Stimulated activated naive B cell treated with anti-CD40 and anti-IgM and Interleukin-4, amounts not matched to agents 10 μg/mL and 1 μg/mL and 100 μg/mL, for 72 hours (primary cell): Measurements from ENCODE around the gene ASB15.
"Not testable (repeated sequence)": the region's sequence is repeated elsewhere in the genome, so short reads cannot be mapped to it uniquely, and the experiment has no call there.

ENCODE experiments used
- ATAC-seq, 2 donors: fragments of 150-1000 bp; cut with Tn5 transposase; replicated peaks; 2 replicates each; pipeline ENCODE4 v1.10.0; 2021; ENCODE audit warnings: moderate library complexity in 1 of 2
- DNase-seq: peaks from one replicate; pipeline ENCODE4 v3.0.0; 2021
- H3K27ac Mint-ChIP-seq: one replicate; pipeline ENCODE4 v1.8.0; 2022; ENCODE audit warnings: mild to moderate bottlenecking, mixed read lengths
- H3K27me3 Mint-ChIP-seq, 2 donors: one replicate each; pipeline ENCODE4 v1.8.0; 2022; ENCODE audit warnings: mixed read lengths in 2 of 2
- H3K36me3 Mint-ChIP-seq, 2 donors: one replicate each; pipeline ENCODE4 v1.8.0; 2022; ENCODE audit warnings: mixed read lengths in 2 of 2, mild to moderate bottlenecking in 1 of 2
- H3K4me1 Mint-ChIP-seq, 2 donors: one replicate each; pipeline ENCODE4 v1.8.0; 2022; ENCODE audit warnings: mixed read lengths in 2 of 2, mild to moderate bottlenecking in 1 of 2
- H3K4me3 Mint-ChIP-seq, 2 donors: one replicate each; pipeline ENCODE4 v1.8.0; 2022; ENCODE audit warnings: mild to moderate bottlenecking in 2 of 2, mixed read lengths in 2 of 2, moderate library complexity in 1 of 2
- H3K9me3 Mint-ChIP-seq, 2 donors: one replicate each; pipeline ENCODE4 v1.8.0; 2022; ENCODE audit warnings: mixed read lengths in 2 of 2, mild to moderate bottlenecking in 1 of 2

Gene ASB15

DNA sequence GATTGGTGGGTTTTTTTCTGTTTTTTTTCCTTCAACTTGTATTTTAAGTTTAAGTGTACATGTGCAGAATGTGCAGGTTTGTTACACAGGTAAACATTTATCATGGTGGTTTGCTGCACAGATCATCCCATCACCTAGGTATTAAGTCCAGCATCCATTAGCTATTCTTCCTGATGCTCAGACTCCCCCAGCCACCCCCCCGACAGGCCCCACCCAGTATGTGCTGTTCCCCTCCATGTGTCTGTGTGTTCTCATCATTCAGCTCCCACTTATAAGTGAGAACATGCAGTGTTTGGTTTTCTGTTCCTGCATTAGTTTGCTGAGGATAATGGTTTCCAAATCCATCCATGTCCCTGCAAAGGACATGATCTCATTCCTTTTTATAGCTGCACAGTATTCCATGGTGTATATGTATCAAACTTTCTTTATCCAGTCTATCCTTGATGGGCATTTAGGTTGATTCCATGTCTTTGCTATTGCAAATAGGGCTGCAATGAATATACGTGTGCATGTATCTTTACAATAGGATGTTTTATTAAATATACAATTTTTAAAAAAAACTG lies 32.5 kb downstream of the ASB15 start:
- H3K9me3 Mint-ChIP-seq, DNase-seq, H3K36me3 Mint-ChIP-seq, H3K4me1 Mint-ChIP-seq, H3K4me3 Mint-ChIP-seq, H3K27ac Mint-ChIP-seq, ATAC-seq: not testable (repeated sequence)
- H3K27me3 Mint-ChIP-seq: peaks cover 14 to 20% of the 10 kb centered on the region in 2 donors

DNA sequence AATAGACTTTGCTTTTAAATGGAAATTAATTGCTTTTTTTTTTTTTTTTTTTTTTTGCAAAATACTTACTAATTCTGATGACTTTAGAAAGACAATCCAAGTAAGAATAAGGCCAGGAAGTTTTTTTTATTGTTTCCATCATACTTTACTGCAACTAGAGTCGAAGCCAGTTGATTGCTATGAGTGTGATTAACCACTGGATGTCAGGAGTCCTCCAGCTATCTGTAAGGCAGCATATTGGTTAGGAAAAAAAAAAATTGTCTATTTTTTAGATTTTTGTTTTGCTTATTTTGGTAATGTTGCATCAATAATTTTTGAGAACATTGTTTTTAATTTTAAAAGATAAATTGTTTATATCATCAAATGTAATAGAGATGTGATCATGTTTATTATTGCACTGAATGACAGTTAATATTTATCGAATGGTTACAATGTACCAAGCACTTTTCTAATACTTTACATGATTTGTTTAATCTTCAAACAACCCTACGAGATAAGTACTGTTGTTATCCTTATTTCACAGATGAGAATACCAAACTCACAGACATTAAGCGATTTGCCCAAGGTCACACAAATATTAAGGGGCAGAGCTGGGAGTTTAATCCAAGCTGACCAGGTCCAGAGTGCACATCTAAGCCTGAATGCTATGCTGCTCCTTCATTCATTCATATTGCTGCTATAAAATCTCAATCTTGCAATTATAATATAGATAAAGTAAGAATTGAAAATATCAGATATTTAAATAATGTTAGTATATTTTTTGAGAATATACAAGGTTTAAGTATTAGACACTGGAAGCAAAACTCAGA lies 34.1 kb downstream of the ASB15 start:
- no peak for ATAC-seq

DNA sequence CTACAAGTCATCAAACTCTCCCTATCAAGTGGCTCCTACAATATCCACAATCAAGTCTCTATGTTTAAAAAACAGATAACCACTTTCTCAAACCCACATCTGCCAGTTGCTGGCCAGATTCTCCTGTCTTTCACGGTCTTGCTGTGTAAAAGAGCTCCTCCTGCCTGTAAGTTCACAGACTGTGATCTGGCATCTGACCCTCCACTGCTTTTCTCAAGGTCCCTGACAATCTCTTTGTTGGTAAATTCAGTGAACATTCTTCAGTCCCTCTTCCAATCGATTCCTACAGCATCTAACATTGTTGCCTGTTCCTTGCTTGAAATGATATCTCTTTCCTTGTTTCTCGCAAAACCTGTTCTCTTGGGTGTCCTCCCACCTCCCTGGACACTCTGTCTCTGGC lies 35.6 kb downstream of the ASB15 start:
- H3K27me3 Mint-ChIP-seq: peaks cover 27 to 30% of the 10 kb centered on the region in 2 donors
- H3K4me1 Mint-ChIP-seq: no peaks in the 10 kb centered on the region
- DNase-seq (no peak), ATAC-seq (no peak)
- no peak overlapping the region for H3K4me3 Mint-ChIP-seq
- no peaks in the 10 kb centered on the region for H3K36me3 Mint-ChIP-seq
- H3K9me3 Mint-ChIP-seq: no peaks in the 10 kb centered on the region
- H3K27ac Mint-ChIP-seq: no peak overlapping the region

More for the DNA sequence above, 34.1 kb downstream of the ASB15 start:
- Mint-ChIP-seq H3K4me1 (no peaks in the 10 kb centered on the region), H3K27ac (no peak overlapping the region), H3K4me3 (no peak overlapping the region), H3K9me3 (no peaks in the 10 kb centered on the region), H3K36me3 (no peaks in the 10 kb centered on the region), H3K27me3 (peaks cover 18 to 24% of the 10 kb centered on the region in 2 donors)
- no peak for DNase-seq

DNA sequence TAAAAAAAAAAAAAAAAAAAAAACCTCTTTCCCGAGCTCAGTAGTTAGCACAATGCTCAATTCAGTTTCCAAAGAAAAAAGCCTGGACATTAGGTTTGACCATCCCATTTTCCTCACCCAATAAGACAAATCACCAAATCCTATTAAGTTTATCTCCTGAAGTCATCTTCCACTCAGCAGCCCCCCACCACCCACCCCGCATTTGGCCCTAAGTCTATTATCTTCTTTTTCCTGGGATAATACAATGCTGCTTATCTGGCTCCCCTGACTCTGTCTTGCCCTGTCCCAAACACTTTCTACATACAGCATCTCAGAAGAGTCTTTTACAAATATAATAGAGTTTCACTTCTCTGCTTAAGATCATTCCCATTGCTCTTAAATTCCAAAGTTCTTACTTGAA lies 36.3 kb downstream of the ASB15 start:
- Mint-ChIP-seq H3K9me3 (no peaks in the 10 kb centered on the region), H3K36me3 (no peaks in the 10 kb centered on the region), H3K4me1 (no peaks in the 10 kb centered on the region), H3K27me3 (peaks cover 29 to 33% of the 10 kb centered on the region in 2 donors), H3K27ac (no peak overlapping the region), H3K4me3 (no peak overlapping the region)
- ATAC-seq (no peak), DNase-seq (no peak)

DNA sequence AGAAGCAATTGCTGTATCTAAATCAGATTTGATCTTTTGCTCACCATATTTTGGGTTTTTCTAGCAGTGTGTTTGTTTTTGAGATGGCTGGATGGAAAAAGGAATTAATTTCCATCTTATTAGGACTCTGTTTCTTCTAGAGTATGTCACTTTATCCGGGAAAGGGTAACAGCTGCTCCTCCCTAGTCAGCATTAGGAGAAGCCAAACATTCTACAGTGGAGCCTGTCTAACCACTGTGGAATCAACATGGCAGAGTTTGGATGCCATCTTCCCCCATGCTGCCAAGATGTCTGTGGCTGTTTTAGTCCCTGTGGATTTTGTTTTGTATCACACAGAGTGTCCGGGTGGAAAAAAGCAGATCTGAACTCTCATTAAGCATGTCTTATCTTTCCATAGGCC lies 38.0 kb downstream of the ASB15 start:
- H3K4me3 Mint-ChIP-seq: no peak overlapping the region
- no peaks in the 10 kb centered on the region for H3K36me3 Mint-ChIP-seq
- ATAC-seq: no peak
- DNase-seq: no peak
- no peaks in the 10 kb centered on the region for H3K4me1 Mint-ChIP-seq
- peaks cover 36 to 45% of the 10 kb centered on the region in 2 donors for H3K27me3 Mint-ChIP-seq
- H3K27ac Mint-ChIP-seq: no peak overlapping the region
- no peaks in the 10 kb centered on the region for H3K9me3 Mint-ChIP-seq

DNA sequence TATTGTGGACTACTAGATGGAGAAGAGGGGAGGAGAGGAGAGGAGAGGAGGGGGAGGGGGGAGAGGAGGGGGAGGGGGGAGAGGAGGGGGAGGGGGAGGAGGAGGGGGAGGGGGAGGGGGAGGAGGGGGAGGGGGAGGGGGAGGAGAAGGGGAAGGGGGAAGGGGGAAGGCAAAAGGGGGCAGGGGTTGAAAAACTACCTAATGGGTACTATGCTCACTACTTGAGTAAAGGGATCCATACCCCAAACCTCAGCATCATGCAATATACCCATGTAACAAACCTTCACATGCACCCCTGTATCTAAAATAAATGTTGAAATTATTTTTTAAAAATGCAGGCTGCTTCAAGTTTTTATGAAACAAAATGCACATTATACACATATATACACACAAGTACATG lies 39.0 kb downstream of the ASB15 start:
- no peak for ATAC-seq
- Mint-ChIP-seq H3K4me1 (no peaks in the 10 kb centered on the region), H3K4me3 (no peak overlapping the region), H3K36me3 (no peaks in the 10 kb centered on the region), H3K9me3 (no peaks in the 10 kb centered on the region), H3K27ac (no peak overlapping the region), H3K27me3 (peaks cover 36 to 50% of the 10 kb centered on the region in 2 donors)
- DNase-seq: no peak

DNA sequence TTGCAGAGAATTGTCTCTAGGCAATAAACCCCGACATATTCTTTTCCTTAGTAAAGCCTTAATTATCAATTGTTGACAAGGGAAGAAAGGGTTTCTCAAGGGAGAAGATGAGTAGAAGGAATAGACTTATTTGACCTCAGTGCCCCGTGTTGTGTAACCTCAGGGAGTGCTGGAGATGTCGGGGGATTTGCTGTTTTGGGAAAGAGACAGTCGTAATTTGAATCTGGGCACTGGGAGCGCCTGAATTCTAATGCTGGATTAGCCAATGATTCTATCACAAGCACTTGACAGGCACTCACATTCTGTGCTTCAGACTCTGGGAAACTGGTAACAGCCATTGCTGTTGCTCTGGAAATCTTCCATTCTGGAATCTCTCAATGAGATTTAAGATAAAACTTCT lies 40.3 kb downstream of the ASB15 start:
- H3K27me3 Mint-ChIP-seq: peaks cover 38 to 54% of the 10 kb centered on the region in 2 donors
- H3K36me3 Mint-ChIP-seq: no peaks in the 10 kb centered on the region
- H3K4me1 Mint-ChIP-seq: no peaks in the 10 kb centered on the region
- no peak overlapping the region for H3K4me3 Mint-ChIP-seq
- no peak overlapping the region for H3K27ac Mint-ChIP-seq
- DNase-seq (no peak), ATAC-seq (no peak)
- no peaks in the 10 kb centered on the region for H3K9me3 Mint-ChIP-seq

DNA sequence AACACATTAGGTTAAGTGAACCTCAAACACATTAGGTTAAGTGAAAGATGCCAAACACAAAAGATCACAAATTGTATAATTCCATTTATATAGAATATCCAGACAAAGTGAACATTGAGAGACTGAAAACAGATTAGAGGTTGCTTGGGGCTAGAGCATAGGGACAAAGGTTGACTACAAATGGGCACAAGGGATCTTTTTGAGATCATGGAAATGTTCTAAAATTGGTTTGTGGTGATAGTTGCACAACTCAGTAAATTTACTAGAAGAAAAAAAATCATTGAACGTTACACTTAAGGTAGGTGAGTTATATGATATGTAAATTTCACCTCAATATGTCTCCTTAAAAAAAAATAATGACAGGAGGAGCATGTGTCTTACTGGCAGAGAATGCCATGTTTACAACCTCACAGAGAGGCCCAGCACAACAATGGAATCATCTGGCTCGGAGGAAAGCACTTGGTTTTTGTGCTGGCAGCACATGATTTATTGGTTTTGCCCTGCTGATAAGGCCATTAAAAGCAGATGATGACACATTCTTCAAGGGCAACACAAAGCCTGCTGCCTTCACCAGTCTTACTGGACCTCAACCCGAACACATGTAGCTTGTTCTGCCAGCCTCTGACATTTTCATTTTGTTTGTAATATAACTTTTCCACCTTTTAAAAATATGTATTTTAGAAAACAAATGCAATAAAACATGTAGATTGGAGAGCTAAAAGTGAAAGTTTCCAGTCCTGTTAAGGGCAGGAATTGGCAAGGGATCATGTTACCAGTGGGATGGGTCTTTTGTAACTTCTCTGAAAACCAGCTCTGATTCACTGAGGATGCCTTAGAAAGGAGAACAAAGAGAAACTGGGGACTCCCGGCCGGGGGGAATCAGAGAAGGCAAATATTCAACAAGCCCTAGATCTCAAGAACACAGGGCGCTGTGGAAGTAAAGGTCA lies 42.1 kb downstream of the ASB15 start:
- H3K4me1 Mint-ChIP-seq: no peaks in the 10 kb centered on the region
- no peak overlapping the region for H3K27ac Mint-ChIP-seq
- no peak overlapping the region for H3K4me3 Mint-ChIP-seq
- DNase-seq (no peak), ATAC-seq (peak in 1 of 2 donors; percentile 33)
- no peaks in the 10 kb centered on the region for H3K36me3 Mint-ChIP-seq
- H3K9me3 Mint-ChIP-seq: no peaks in the 10 kb centered on the region
- peaks cover 31 to 46% of the 10 kb centered on the region in 2 donors for H3K27me3 Mint-ChIP-seq

DNA sequence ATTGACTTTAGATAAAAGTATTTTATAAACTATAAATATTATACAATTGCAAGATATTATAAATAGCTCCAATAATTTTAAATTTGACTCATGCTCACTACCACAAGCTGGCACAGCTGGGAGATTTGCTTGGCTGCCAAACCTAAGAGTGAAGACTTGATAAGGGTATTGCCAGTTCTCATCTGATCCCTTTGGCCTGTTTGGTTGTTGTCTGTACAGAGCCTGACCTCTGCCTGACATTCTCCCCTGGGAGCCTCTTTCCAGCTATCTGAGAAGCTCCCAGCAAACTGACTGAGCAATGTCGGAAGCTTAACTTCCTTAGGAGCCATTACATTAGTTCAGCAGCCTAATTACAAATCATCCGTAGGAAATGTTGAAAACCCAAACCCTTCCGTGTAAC lies 43.9 kb downstream of the ASB15 start:
- H3K4me3 Mint-ChIP-seq: no peak overlapping the region
- H3K9me3 Mint-ChIP-seq: no peaks in the 10 kb centered on the region
- DNase-seq: no peak
- H3K4me1 Mint-ChIP-seq: no peaks in the 10 kb centered on the region
- no peak overlapping the region for H3K27ac Mint-ChIP-seq
- no peak for ATAC-seq
- H3K27me3 Mint-ChIP-seq: peaks cover 28 to 40% of the 10 kb centered on the region in 2 donors
- H3K36me3 Mint-ChIP-seq: no peaks in the 10 kb centered on the region

DNA sequence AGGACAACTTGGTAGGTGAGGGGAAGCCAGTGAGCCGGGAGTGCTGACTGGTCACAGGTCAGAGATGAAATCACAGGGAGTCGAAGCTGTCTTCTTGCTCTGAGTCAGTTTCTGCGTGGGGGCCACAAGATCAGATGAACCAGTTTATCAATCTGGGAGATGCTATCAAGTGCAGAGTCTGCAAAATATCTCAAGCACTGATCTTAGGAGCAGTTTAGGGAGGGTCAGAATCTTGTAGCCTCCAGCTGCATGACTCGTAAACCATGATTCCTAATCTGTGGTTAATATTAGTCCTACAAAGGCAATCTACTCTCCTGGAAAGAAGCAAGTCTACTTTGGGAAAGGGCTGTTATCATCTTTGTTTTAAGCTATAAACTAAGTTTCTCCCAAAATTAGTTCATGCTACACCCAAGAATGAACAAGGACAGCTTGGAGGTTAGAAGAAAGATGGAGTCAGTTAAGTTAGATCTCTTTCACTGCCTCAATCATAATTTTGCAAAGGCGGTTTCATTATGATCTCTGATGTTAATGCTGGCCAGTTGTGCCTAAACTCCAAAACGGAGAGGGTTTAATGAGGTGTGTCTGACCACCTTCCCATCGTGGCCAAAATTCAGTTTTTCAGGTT lies 45.6 kb downstream of the ASB15 start:
- Mint-ChIP-seq H3K4me1 (no peaks in the 10 kb centered on the region), H3K9me3 (no peaks in the 10 kb centered on the region), H3K27ac (no peak overlapping the region), H3K4me3 (no peak overlapping the region), H3K27me3 (peaks cover 22 to 40% of the 10 kb centered on the region in 2 donors), H3K36me3 (no peaks in the 10 kb centered on the region)
- no peak for ATAC-seq
- DNase-seq: no peak

DNA sequence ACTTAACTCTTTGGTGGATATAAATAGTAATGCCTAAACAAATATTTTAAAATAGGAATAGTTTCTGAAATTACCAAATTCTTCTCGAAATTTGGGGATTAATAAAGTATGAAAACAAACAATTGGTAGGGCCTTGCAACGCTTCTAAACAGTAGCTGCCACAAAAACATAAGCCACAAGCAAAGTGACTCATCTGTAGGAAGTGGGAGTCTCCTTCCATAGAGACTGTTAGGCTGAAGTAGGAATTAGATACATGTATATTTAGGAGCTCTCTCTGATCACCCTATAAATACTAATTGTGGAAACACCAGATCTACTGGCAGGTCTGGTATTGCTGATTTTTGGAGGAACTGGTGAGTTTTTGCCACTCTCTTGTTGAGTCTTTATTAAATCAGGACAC lies 48.3 kb downstream of the ASB15 start:
- Mint-ChIP-seq H3K27ac (no peak overlapping the region), H3K27me3 (peaks cover 13 to 21% of the 10 kb centered on the region in 2 donors), H3K4me1 (no peaks in the 10 kb centered on the region), H3K36me3 (no peaks in the 10 kb centered on the region), H3K9me3 (no peaks in the 10 kb centered on the region), H3K4me3 (no peak overlapping the region)
- no peak for DNase-seq
- no peak for ATAC-seq

DNA sequence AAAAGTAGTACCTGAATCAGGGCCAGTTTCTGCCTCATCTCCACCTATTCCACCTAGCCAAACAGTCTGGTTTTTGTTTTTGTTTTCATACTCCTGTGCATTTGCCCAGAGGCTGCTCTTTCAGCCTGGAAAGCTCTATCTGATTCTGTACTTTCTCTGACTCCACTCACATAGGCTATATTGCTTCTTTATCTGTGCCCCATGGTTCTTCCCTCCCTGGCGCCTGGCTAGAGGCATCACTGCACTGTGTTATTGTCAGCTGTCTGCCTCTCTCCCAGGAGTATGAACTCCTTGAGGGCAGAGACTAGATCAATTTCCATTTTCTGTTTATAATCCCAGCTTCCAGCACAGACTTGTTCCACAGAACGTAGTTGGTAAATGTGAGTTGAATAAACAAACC lies 49.0 kb downstream of the ASB15 start:
- no peaks in the 10 kb centered on the region for H3K36me3 Mint-ChIP-seq
- no peak for DNase-seq
- H3K27me3 Mint-ChIP-seq: peaks cover 15 to 21% of the 10 kb centered on the region in 2 donors
- no peaks in the 10 kb centered on the region for H3K4me1 Mint-ChIP-seq
- H3K27ac Mint-ChIP-seq: no peak overlapping the region
- ATAC-seq: no peak
- H3K4me3 Mint-ChIP-seq: no peak overlapping the region
- H3K9me3 Mint-ChIP-seq: no peaks in the 10 kb centered on the region

DNA sequence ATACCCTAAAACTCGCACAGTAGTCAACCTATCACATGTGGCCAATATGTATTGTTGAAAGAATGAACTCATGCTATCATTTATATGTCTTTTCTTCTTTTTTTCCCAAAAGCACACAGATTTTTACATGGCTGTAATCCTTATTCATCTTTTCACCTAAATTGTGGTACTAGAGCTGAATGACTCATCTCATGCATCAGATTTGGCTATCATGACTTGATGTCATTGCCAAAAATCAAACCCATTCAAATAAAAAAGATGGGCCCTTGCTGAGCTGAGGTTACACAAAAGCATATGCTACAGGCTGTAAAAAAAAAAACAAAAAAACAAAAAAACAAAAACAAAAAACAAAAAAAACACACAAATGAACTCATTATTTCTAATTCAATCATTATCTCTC lies 50.8 kb downstream of the ASB15 start:
- ATAC-seq: no peak
- no peaks in the 10 kb centered on the region for H3K4me1 Mint-ChIP-seq
- no peak overlapping the region for H3K27ac Mint-ChIP-seq
- no peaks in the 10 kb centered on the region for H3K36me3 Mint-ChIP-seq
- peaks cover 15 to 19% of the 10 kb centered on the region in 2 donors for H3K27me3 Mint-ChIP-seq
- no peak for DNase-seq
- no peak overlapping the region for H3K4me3 Mint-ChIP-seq
- H3K9me3 Mint-ChIP-seq: no peaks in the 10 kb centered on the region

DNA sequence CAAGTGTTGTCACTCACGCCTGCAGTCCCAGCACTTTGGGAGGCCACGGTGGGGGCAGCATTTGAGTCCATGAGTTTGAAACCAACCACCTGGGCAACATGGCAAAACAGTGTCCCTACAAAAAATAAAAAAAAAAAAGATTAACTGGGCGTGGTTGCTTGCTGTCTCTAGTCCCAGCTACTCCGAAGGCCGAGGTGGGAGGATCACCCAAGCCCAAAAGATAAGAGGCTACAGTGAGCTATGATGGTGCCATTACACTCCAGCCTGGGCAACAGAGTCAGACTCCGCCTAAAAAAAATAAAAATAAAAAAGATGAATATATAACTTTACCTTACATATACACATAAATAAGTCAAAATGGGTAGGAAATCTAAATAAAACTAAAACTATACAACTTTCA lies 51.5 kb downstream of the ASB15 start:
- Mint-ChIP-seq H3K4me1 (no peaks in the 10 kb centered on the region), H3K9me3 (no peaks in the 10 kb centered on the region), H3K27ac (no peak overlapping the region), H3K4me3 (no peak overlapping the region), H3K27me3 (peaks cover 15 to 18% of the 10 kb centered on the region in 2 donors), H3K36me3 (no peaks in the 10 kb centered on the region)
- DNase-seq: no peak
- ATAC-seq: no peak
